C4-2B (cell line): Measurements from ENCODE around the gene VSTM1.

ENCODE experiments used
- ZFX ChIP-seq: fragments of 450-650 bp; IDR thresholded peaks from 2 replicates; pipeline ENCODE4 v1.6.1; 2017
- TF ChIP-seq, protein P1 (sequence below): fragments of 450-650 bp; conservative IDR thresholded peaks from 2 replicates; pipeline ENCODE4 v1.5.1; 2017; ENCODE audit warnings: mild to moderate bottlenecking

DNA sequence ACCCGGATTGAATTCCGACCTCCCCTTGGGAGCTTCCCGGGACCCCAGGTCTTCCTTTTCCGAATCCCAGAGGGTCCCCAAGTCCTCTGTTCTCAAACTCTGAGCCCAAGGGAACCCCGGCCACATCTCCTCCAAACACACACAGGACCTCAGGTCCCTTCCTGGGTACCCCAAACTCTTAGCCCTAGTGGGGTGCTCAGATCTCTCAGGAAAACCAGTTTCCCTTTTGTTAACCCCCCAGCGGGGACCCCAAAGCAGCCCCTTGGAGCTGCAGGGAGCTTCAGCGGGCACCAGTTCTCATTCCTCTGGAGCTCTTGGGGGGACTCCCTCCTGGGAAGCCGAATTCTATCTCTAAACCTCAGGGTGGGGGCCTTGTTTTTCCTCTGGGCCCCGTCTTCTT lies 71.5 kb downstream of the VSTM1 start:
- TF ChIP-seq, protein P1, sequence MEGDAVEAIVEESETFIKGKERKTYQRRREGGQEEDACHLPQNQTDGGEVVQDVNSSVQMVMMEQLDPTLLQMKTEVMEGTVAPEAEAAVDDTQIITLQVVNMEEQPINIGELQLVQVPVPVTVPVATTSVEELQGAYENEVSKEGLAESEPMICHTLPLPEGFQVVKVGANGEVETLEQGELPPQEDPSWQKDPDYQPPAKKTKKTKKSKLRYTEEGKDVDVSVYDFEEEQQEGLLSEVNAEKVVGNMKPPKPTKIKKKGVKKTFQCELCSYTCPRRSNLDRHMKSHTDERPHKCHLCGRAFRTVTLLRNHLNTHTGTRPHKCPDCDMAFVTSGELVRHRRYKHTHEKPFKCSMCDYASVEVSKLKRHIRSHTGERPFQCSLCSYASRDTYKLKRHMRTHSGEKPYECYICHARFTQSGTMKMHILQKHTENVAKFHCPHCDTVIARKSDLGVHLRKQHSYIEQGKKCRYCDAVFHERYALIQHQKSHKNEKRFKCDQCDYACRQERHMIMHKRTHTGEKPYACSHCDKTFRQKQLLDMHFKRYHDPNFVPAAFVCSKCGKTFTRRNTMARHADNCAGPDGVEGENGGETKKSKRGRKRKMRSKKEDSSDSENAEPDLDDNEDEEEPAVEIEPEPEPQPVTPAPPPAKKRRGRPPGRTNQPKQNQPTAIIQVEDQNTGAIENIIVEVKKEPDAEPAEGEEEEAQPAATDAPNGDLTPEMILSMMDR = no peak
- no peak for TF ChIP-seq ZFX
